ENCODE results near the gene KCNG2. TPM values are rescaled to one million over a fixed set of nuclear protein-coding genes. Genes with fewer than 3 reads are reported as not detected.

The KCNG2 gene
- polyA plus RNA-seq, 1 of the 3 experiments (the other 2 are of a cell fraction) = not detected

DNA sequence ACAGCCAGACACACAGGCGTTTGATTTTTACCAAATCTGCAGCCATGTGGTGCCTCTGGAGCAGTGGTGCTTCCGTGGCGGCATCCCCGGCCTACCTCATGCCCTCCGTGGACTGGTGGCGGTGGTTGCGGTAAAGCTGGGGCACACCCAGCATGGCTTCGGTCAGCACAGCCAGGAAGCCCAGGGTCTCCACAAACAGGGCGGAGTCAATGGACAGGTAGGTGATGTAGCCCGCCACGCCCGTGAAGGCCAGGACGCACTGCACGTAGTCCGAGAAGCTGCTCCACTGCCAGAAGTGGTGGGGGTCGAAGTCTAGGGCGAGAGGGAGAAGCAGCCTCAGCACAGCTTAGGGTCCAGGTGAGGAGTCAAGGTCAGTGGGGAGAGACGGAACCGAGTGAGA, 121.4 kb downstream of the KCNG2 start:
- Histone ChIP-seq H3K9me3 (no peaks in the 10 kb centered on the region), H3K27ac (ENCODE audit: low read depth in 2 of 2, low read length in 1 of 2) (no peak overlapping the region), H3K79me2 (ENCODE audit: insufficient read depth) (no peaks in the 10 kb centered on the region), H3K4me1 (ENCODE audit: control insufficient read depth in 1 of 2, insufficient read depth in 2 of 2, low read depth in 1 of 2, low read length in 1 of 2) (no peaks in the 10 kb centered on the region), H2AFZ (ENCODE audit: low read depth) (no peak overlapping the region), H3K27me3 (ENCODE audit: insufficient read depth) (no peaks in the 10 kb centered on the region), H3K9ac (no peak overlapping the region), H3K4me3 (ENCODE audit: low read depth in 2 of 2, low read length in 1 of 2) (no peak overlapping the region), H3K4me2 (no peak overlapping the region), H3K36me3 (replicated peaks in 1 of 2; ENCODE audit: control insufficient read depth in 1 of 2, insufficient read depth in 2 of 2, low read length in 1 of 2) (peaks cover 3 to 4% of the 10 kb centered on the region in 2 experiments), H3F3A (replicated peaks; ENCODE audit: insufficient read depth) (no peaks in the 10 kb centered on the region), H3K9me2 (no peaks in the 10 kb centered on the region), H4K20me1 (ENCODE audit: insufficient read depth) (no peaks in the 10 kb centered on the region)
- no peak for DNase-seq
- CTCF ChIA-PET = no interaction called here
- WGBS (ENCODE audit: low lambda C conversion rate) = 93% methylated on average over 10 of the region's 19 CpGs
- POLR2A ChIA-PET = no interaction called here
- TF ChIP-seq, protein P1, sequence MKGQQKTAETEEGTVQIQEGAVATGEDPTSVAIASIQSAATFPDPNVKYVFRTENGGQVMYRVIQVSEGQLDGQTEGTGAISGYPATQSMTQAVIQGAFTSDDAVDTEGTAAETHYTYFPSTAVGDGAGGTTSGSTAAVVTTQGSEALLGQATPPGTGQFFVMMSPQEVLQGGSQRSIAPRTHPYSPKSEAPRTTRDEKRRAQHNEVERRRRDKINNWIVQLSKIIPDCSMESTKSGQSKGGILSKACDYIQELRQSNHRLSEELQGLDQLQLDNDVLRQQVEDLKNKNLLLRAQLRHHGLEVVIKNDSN (IDR thresholded peaks at IDR 0.05; ENCODE audit: borderline replicate concordance, low read depth) = no peak
- TF ChIP-seq GABPA (IDR thresholded peaks at IDR 0.05; ENCODE audit: low read depth) (no peak), TCF12 (IDR thresholded peaks at IDR 0.05) (no peak), EP300 (IDR thresholded peaks at IDR 0.05; ENCODE audit: borderline replicate concordance in 1 of 2, low read depth in 1 of 2, low read length in 1 of 2) (no peak), RCOR1 (IDR thresholded peaks at IDR 0.05; ENCODE audit: low read length) (no peak), RXRA (IDR thresholded peaks at IDR 0.05; ENCODE audit: borderline replicate concordance, low read depth) (no peak), RAD21 (IDR thresholded peaks at IDR 0.05; ENCODE audit: low read length) (no peak), EZH2phosphoT487 (IDR thresholded peaks at IDR 0.05; ENCODE audit: borderline replicate concordance, low read depth) (no peak), SMC3 (IDR thresholded peaks at IDR 0.05; ENCODE audit: low read depth, low read length) (no peak), FOSL2 (IDR thresholded peaks at IDR 0.05; ENCODE audit: borderline replicate concordance, low read depth) (no peak), JUND (IDR thresholded peaks at IDR 0.05) (no peak), TAF1 (IDR thresholded peaks at IDR 0.05; ENCODE audit: borderline replicate concordance, low read depth, low read length) (no peak), FOXM1 (IDR thresholded peaks at IDR 0.05; ENCODE audit: low read depth) (no peak), MXI1 (IDR thresholded peaks at IDR 0.05; ENCODE audit: low read depth, low read length) (no peak), POLR2AphosphoS5 (IDR thresholded peaks at IDR 0.05; ENCODE audit: low read depth, low read length) (no peak)
- TF ChIP-seq, protein P2, sequence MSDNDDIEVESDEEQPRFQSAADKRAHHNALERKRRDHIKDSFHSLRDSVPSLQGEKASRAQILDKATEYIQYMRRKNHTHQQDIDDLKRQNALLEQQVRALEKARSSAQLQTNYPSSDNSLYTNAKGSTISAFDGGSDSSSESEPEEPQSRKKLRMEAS (IDR thresholded peaks at IDR 0.05; ENCODE audit: low read depth) = no peak
- TF ChIP-seq, protein P3, sequence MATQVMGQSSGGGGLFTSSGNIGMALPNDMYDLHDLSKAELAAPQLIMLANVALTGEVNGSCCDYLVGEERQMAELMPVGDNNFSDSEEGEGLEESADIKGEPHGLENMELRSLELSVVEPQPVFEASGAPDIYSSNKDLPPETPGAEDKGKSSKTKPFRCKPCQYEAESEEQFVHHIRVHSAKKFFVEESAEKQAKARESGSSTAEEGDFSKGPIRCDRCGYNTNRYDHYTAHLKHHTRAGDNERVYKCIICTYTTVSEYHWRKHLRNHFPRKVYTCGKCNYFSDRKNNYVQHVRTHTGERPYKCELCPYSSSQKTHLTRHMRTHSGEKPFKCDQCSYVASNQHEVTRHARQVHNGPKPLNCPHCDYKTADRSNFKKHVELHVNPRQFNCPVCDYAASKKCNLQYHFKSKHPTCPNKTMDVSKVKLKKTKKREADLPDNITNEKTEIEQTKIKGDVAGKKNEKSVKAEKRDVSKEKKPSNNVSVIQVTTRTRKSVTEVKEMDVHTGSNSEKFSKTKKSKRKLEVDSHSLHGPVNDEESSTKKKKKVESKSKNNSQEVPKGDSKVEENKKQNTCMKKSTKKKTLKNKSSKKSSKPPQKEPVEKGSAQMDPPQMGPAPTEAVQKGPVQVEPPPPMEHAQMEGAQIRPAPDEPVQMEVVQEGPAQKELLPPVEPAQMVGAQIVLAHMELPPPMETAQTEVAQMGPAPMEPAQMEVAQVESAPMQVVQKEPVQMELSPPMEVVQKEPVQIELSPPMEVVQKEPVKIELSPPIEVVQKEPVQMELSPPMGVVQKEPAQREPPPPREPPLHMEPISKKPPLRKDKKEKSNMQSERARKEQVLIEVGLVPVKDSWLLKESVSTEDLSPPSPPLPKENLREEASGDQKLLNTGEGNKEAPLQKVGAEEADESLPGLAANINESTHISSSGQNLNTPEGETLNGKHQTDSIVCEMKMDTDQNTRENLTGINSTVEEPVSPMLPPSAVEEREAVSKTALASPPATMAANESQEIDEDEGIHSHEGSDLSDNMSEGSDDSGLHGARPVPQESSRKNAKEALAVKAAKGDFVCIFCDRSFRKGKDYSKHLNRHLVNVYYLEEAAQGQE (IDR thresholded peaks at IDR 0.05; ENCODE audit: low read depth, low read length) = no peak
- TF ChIP-seq, protein P4, sequence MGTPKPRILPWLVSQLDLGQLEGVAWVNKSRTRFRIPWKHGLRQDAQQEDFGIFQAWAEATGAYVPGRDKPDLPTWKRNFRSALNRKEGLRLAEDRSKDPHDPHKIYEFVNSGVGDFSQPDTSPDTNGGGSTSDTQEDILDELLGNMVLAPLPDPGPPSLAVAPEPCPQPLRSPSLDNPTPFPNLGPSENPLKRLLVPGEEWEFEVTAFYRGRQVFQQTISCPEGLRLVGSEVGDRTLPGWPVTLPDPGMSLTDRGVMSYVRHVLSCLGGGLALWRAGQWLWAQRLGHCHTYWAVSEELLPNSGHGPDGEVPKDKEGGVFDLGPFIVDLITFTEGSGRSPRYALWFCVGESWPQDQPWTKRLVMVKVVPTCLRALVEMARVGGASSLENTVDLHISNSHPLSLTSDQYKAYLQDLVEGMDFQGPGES (IDR thresholded peaks at IDR 0.05; ENCODE audit: low read depth, low read length) = no peak
- TF ChIP-seq, protein P5, sequence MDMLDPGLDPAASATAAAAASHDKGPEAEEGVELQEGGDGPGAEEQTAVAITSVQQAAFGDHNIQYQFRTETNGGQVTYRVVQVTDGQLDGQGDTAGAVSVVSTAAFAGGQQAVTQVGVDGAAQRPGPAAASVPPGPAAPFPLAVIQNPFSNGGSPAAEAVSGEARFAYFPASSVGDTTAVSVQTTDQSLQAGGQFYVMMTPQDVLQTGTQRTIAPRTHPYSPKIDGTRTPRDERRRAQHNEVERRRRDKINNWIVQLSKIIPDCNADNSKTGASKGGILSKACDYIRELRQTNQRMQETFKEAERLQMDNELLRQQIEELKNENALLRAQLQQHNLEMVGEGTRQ (IDR thresholded peaks at IDR 0.05; ENCODE audit: borderline replicate concordance, low read depth, low read length) = no peak

All from SK-N-SH (cell line).